Activated naive CD8-positive, alpha-beta T cell treated with anti-CD3 and anti-CD28 coated beads, Interleukin-2, amount 10 ng/mL, durations not matched to agents 7 days and 5 days (primary cell): Measurements from ENCODE around the gene IL10RA. TPM values are rescaled to one million over a fixed set of nuclear protein-coding genes. Genes with fewer than 3 reads are reported as not detected.

Experiments used
- ATAC-seq: fragments of 150-1000 bp; cut with Tn5 transposase; one replicate; pipeline ENCODE4 v1.10.0; 2021; ENCODE audit warnings: low read depth, moderate library complexity
- POLR2A ChIA-PET: fragments of 350-600 bp; sonication (Branson Sonifier 250); formaldehyde crosslinking; loops from one replicate; lab custom pipeline; 2021; ENCODE audit warnings: antibody characterized with exemption; lab: Charles Lee
- DNase-seq: peaks from one replicate; pipeline ENCODE4 v3.0.0; 2021
- H3K27ac Mint-ChIP-seq: one replicate; pipeline ENCODE4 v1.8.0; 2022; ENCODE audit warnings: mild to moderate bottlenecking, mixed read lengths
- H3K27me3 Mint-ChIP-seq: one replicate; pipeline ENCODE4 v1.8.0; 2022; ENCODE audit warnings: mild to moderate bottlenecking, moderate library complexity, mixed read lengths
- H3K36me3 Mint-ChIP-seq: one replicate; pipeline ENCODE4 v1.8.0; 2021; ENCODE audit warnings: mild to moderate bottlenecking, mixed read lengths
- H3K4me1 Mint-ChIP-seq: one replicate; pipeline ENCODE4 v1.8.0; 2021; ENCODE audit warnings: mixed read lengths
- H3K4me3 Mint-ChIP-seq: one replicate; pipeline ENCODE4 v1.8.0; 2022; ENCODE audit warnings: mild to moderate bottlenecking, moderate library complexity, mixed read lengths
- H3K9me3 Mint-ChIP-seq: one replicate; pipeline ENCODE4 v1.8.0; 2021; ENCODE audit warnings: mixed read lengths
- total RNA-seq, 2 experiments: library from RNA; stranded (reverse); gene quantifications; one replicate each; pipeline ENCODE4 v1.2.3, GENCODE V29; 2021

The IL10RA gene
- total RNA-seq, 2 experiments from 2014 or later, result 304 TPM

DNA sequence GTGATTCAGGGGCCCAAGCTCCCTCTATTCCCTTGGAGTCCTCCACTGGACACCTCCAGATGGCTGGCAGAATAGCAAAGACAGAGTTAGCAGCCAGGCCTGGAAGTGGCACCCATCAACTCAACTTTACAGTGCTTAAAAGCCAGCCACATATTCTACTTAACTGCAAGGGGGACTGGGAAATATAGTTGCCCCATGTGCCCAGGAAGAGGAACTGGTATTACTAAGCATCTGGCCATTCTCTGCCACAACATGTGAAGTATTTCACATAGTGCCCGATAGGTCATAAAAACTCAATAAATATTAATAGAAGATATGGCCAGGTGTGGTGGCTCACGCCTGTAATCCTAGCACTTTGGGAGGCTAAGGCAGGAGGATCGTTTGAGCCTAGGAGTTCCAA is 5.5 kb upstream of the IL10RA start:
- POLR2A ChIA-PET, result interaction anchor here (0.8 to 32.4 kb wide), 5 partner anchors 12 to 30 kb away, joined by 3 to 608 read pairs (median 5); no protein-coding TSS in a partner anchor
- peak overlapping the region; percentile 60 for H3K27ac Mint-ChIP-seq
- no peaks in the 10 kb centered on the region for H3K27me3 Mint-ChIP-seq
- peaks cover 54% of the 10 kb centered on the region for H3K36me3 Mint-ChIP-seq
- H3K9me3 Mint-ChIP-seq, result peaks cover 2% of the 10 kb centered on the region
- ATAC-seq, result no peak
- no peak for DNase-seq
- H3K4me1 Mint-ChIP-seq, result peaks cover 65% of the 10 kb centered on the region
- no peak overlapping the region for H3K4me3 Mint-ChIP-seq

- Mint-ChIP-seq H3K27ac (no peak overlapping the region), H3K36me3 (peaks cover 50% of the 10 kb centered on the region)
These were observed 3.1 kb upstream of the IL10RA start for GRCh38 chr11:117983163-117983475.

DNA sequence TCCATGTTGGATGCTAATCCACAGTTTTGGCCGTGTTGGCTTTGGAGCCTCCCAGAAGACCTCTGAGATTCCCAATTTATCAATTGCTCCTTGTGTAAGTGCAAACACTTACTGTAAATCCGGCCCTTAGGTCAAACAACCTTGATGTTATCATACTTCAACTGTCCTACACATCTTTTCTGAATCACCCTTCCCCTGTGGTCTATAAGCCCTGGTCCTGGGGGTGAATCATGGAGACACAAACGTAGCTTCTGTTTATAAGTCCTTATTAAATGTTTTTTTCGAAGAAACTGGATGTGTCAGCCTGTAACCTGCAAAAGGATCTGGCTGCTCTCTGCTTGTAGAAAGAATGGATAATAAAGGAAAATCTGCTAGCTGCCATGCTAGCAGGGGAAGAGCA is 1.7 kb upstream of the IL10RA start:
- H3K4me1 Mint-ChIP-seq, result peaks cover 53% of the 10 kb centered on the region
- H3K4me3 Mint-ChIP-seq, result peak overlapping the region; percentile 87
- H3K9me3 Mint-ChIP-seq, result no peaks in the 10 kb centered on the region
- no peak for ATAC-seq
- peaks cover 61% of the 10 kb centered on the region for H3K36me3 Mint-ChIP-seq
- POLR2A ChIA-PET, result interaction anchor here (0.6 to 32.4 kb wide), 5 partner anchors 8 to 959 kb away, joined by 6 to 608 read pairs (median 90); no protein-coding TSS in a partner anchor
- H3K27me3 Mint-ChIP-seq, result no peaks in the 10 kb centered on the region
- peak overlapping the region; percentile 4 for H3K27ac Mint-ChIP-seq
- DNase-seq, result no peak

More at GRCh38 chr11:117983163-117983475, 3.1 kb upstream of the IL10RA start:
- H3K4me1 Mint-ChIP-seq, result peaks cover 48% of the 10 kb centered on the region
- no peaks in the 10 kb centered on the region for H3K9me3 Mint-ChIP-seq
- H3K4me3 Mint-ChIP-seq, result no peak overlapping the region
- ATAC-seq, result no peak
- POLR2A ChIA-PET, result interaction anchor here (0.5 to 32.4 kb wide), 4 partner anchors 11 to 32 kb away, joined by 3 to 608 read pairs (median 7); no protein-coding TSS in a partner anchor
- DNase-seq, result no peak
- H3K27me3 Mint-ChIP-seq, result no peaks in the 10 kb centered on the region

DNA sequence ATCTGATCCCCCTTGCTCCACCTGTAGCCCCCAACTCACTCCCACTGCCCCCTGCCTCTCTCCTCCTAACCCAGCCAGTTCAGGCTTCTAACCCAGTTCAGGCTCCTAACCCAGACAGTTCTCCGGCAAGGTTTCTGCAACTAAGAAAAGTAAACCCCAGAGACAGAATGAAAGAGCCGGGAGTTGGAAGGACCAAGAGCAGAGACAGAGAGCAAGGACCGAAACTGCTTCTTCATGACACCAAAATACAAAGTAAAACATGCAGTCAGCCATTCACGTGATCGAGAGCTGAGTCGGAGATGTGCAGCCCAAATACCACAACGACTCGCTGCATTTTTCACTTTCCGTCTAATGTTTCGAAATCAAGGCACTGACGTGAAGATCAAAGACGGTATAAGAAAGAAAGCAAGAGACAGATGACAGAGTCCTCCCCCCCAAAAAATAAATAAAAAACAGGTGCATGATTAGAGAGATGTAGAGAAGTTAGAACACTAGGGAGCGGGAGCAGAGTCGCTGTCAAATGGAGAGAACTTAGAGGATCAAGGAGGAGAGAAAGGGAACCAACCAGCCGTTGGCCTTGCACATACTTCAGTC is 884 bp downstream of the IL10RA start:
- Mint-ChIP-seq H3K4me1 (peaks cover 61% of the 10 kb centered on the region), H3K36me3 (peaks cover 75% of the 10 kb centered on the region), H3K27ac (peak overlapping the region; percentile 83), H3K9me3 (no peaks in the 10 kb centered on the region), H3K27me3 (no peaks in the 10 kb centered on the region), H3K4me3 (peak overlapping the region; percentile 87)
- peak; percentile 29 for ATAC-seq
- DNase-seq, result peak; percentile 38
- POLR2A ChIA-PET, result interaction anchor here (1.1 to 32.4 kb wide), 12 partner anchors 11 to 170 kb away, joined by 3 to 608 read pairs (median 15); partner anchors contain the start of gene FXYD2

DNA sequence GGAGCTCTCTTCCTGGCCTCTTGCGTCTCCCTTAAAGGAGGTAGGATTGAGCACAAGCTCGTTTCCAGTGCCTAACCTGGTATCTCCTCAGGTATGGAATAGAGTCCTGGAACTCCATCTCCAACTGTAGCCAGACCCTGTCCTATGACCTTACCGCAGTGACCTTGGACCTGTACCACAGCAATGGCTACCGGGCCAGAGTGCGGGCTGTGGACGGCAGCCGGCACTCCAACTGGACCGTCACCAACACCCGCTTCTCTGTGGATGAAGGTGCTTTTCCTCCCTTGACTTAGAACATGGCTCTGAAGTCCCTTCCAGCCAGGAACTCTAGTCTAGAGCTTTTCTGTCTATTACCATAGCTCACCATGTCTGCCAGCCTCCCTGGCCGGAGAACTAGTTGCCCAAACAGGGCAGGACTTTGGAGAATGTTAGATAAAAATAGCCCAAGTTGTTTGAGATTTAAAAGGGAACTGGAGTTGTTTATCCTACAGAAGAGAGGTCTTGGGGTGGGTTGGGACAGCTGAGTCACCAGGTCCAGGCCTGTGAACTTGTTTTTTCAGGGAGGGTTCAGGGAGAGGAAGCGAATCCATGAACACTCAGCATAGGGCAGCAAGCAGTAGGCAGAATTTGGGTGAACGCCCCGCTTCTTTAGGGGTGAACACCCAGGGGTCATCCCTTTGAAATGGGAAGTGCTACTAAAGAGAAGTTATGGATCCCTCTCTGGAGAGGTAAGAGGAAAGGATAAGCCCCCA is 3.3 kb downstream of the IL10RA start:
- H3K4me3 Mint-ChIP-seq, result peak overlapping the region; percentile 87
- DNase-seq, result no peak
- ATAC-seq, result no peak
- H3K36me3 Mint-ChIP-seq, result peaks cover 85% of the 10 kb centered on the region
- no peaks in the 10 kb centered on the region for H3K9me3 Mint-ChIP-seq
- H3K27ac Mint-ChIP-seq, result peak overlapping the region; percentile 74
- POLR2A ChIA-PET, result interaction anchor here (1.1 to 32.4 kb wide), 6 partner anchors 12 to 63 kb away, joined by 3 to 608 read pairs (median 77); no protein-coding TSS in a partner anchor
- H3K27me3 Mint-ChIP-seq, result no peaks in the 10 kb centered on the region
- H3K4me1 Mint-ChIP-seq, result peaks cover 70% of the 10 kb centered on the region

DNA sequence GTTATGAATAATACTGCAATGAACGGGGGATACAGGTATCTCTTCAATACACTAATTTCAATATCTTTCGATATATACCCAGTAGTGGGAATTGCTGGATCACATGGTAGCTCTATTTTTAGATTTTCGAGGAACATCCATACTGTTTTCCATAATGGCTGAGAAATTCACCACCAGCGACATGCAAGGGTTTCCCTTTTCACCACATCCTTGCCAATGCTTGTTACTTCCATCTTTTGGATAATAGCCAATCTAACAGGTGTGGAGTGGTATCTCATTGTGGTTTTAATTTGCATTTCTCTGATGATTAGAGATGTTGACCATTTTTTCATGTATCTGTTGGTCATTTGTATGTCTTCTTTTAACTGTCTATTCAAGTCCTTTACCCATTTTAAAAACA is 5.9 kb downstream of the IL10RA start:
- H3K36me3 Mint-ChIP-seq, result peaks cover 90% of the 10 kb centered on the region
- POLR2A ChIA-PET, result interaction anchor here (1.0 to 32.4 kb wide), 4 partner anchors 10 to 59 kb away, joined by 3 to 608 read pairs (median 44); no protein-coding TSS in a partner anchor
- ATAC-seq, result no peak
- peak overlapping the region; percentile 75 for H3K27ac Mint-ChIP-seq
- no peaks in the 10 kb centered on the region for H3K27me3 Mint-ChIP-seq
- H3K9me3 Mint-ChIP-seq, result no peaks in the 10 kb centered on the region
- peak overlapping the region; percentile 82 for H3K4me3 Mint-ChIP-seq
- H3K4me1 Mint-ChIP-seq, result peaks cover 82% of the 10 kb centered on the region
- no peak for DNase-seq

DNA sequence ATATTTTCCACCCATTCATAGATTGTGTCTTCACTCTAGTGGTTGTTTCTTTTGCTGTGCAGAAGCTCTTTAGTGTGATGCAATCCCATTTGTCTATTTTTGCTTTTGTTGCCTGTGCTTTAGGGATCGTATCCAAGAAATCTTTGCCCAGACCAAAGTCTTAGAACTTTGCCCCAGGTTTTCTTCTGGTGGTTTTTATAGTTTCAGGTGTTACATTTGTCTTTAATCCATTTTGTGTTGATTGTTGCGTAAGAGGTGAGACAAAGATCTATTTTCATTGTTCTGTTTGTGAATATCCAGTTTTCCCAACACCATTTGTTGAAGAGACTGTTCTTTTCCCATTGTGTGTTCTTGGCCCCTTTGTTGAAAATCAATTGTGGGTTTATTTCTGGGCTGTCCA is 6.4 kb downstream of the IL10RA start:
- Mint-ChIP-seq H3K36me3 (peaks cover 90% of the 10 kb centered on the region), H3K9me3 (no peaks in the 10 kb centered on the region), H3K4me1 (peaks cover 86% of the 10 kb centered on the region), H3K4me3 (peak overlapping the region; percentile 82), H3K27me3 (no peaks in the 10 kb centered on the region), H3K27ac (peak overlapping the region; percentile 75)
- POLR2A ChIA-PET, result interaction anchor here (1.4 to 32.4 kb wide), 3 partner anchors 9 to 42 kb away, joined by 5 to 608 read pairs (median 25); no protein-coding TSS in a partner anchor
- ATAC-seq (no peak), DNase-seq (no peak)

DNA sequence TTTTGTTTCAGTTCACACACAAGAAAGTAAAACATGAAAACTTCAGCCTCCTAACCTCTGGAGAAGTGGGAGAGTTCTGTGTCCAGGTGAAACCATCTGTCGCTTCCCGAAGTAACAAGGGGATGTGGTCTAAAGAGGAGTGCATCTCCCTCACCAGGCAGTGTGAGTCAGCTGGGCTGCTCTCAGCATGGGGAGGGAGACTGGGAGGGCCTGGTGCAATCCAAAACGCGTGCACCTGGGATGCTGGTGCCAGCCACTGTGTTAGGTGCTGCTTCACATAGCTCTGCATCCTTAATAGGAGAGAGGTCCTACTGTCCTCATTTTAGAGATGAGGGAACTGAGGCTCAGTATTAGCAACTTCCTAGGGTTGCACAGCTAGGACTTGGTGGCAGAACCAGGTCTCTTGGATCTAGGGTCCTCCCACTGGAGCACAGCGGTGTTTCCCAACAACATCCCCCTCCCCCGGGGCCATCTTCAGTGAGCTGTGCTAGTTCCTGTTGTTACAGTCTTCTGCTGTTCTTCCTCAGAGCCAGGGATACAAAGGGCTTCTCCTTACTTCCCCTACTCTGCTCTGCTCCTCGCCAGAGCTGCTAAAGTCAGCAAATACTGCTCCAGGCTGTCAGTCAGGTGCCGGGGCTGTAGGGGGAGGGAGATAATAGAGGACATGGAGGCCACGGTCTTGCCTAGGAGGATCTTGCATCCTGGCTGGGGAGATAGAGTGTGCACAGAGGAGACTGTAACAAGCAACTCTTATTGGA is 8.0 kb downstream of the IL10RA start:
- H3K4me1 Mint-ChIP-seq, result peaks cover 83% of the 10 kb centered on the region
- peaks cover 83% of the 10 kb centered on the region for H3K36me3 Mint-ChIP-seq
- peak overlapping the region; percentile 59 for H3K27ac Mint-ChIP-seq
- H3K4me3 Mint-ChIP-seq, result peak overlapping the region; percentile 56
- no peaks in the 10 kb centered on the region for H3K9me3 Mint-ChIP-seq
- H3K27me3 Mint-ChIP-seq, result no peaks in the 10 kb centered on the region
- DNase-seq, result no peak
- POLR2A ChIA-PET, result interaction anchor here (1.2 to 32.4 kb wide), 8 partner anchors 8 to 170 kb away, joined by 4 to 608 read pairs (median 8); partner anchors contain the start of genes FXYD2 and IL10RA
- no peak for ATAC-seq

DNA sequence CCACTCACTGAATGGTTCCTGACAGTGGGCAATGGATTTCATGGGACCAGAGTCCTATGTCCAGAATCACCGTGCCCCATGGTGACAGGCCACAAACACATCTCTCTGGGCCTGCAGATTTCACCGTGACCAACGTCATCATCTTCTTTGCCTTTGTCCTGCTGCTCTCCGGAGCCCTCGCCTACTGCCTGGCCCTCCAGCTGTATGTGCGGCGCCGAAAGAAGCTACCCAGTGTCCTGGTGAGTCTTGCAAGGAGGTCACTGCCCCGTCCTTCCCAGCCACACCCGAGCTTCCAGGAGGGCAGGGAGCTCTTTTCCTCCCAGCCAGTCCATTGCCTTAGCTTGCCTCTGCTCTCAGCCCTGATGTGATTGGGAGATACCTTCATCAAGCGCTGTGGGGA is 9.3 kb downstream of the IL10RA start:
- peaks cover 78% of the 10 kb centered on the region for H3K36me3 Mint-ChIP-seq
- no peak overlapping the region for H3K4me3 Mint-ChIP-seq
- H3K9me3 Mint-ChIP-seq, result no peaks in the 10 kb centered on the region
- peak overlapping the region; percentile 41 for H3K27ac Mint-ChIP-seq
- H3K4me1 Mint-ChIP-seq, result peaks cover 82% of the 10 kb centered on the region
- no peaks in the 10 kb centered on the region for H3K27me3 Mint-ChIP-seq
- ATAC-seq, result no peak
- DNase-seq, result no peak
- POLR2A ChIA-PET, result interaction anchor here (0.9 to 32.4 kb wide), 9 partner anchors 8 to 172 kb away, joined by 3 to 608 read pairs (median 9); partner anchors contain the start of genes FXYD2 and IL10RA

- Mint-ChIP-seq H3K9me3 (no peaks in the 10 kb centered on the region), H3K27me3 (no peaks in the 10 kb centered on the region), H3K36me3 (peaks cover 75% of the 10 kb centered on the region), H3K27ac (peak overlapping the region; percentile 33), H3K4me3 (no peak overlapping the region), H3K4me1 (peaks cover 78% of the 10 kb centered on the region)
- POLR2A ChIA-PET, result interaction anchor here (0.9 to 32.4 kb wide), 10 partner anchors 9 to 173 kb away, joined by 3 to 608 read pairs (median 8); partner anchors contain the start of gene IL10RA
- ATAC-seq, result no peak
- no peak for DNase-seq
These were observed 9.9 kb downstream of the IL10RA start for GRCh38 chr11:117996058-117996457.

DNA sequence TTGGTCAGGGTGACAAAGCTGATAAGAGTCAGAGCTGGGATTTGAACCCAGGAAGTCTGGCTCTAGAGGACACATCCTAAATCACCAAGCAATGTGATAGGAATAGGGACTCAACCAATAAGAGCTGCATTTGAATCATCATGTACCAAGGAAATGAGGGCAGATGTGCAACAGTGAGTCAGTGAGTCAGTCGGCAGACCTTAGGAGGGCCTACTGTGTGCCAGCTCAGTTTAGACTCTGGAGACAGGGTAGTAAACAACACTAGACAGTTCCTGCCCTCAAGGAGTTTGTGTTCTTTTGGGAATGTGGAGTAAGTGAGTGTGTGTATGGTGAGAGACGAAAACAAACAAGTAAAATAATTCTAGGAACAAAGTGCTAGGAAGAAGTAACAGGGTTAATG is 11.2 kb downstream of the IL10RA start:
- DNase-seq, result no peak
- Mint-ChIP-seq H3K36me3 (peaks cover 66% of the 10 kb centered on the region), H3K4me1 (peaks cover 80% of the 10 kb centered on the region), H3K4me3 (no peak overlapping the region), H3K27me3 (no peaks in the 10 kb centered on the region), H3K9me3 (no peaks in the 10 kb centered on the region), H3K27ac (peak overlapping the region; percentile 96)
- ATAC-seq, result no peak
- POLR2A ChIA-PET, result interaction anchor here (0.7 to 32.4 kb wide), 9 partner anchors 10 to 174 kb away, joined by 3 to 608 read pairs (median 7); partner anchors contain the start of gene IL10RA

- no peak overlapping the region for H3K4me3 Mint-ChIP-seq
- H3K36me3 Mint-ChIP-seq, result peaks cover 60% of the 10 kb centered on the region
- no peaks in the 10 kb centered on the region for H3K9me3 Mint-ChIP-seq
- peak overlapping the region; percentile 96 for H3K27ac Mint-ChIP-seq
- no peaks in the 10 kb centered on the region for H3K27me3 Mint-ChIP-seq
- peaks cover 80% of the 10 kb centered on the region for H3K4me1 Mint-ChIP-seq
- DNase-seq (no peak), ATAC-seq (no peak)
- POLR2A ChIA-PET, result interaction anchor here (2.6 to 32.4 kb wide), 5 partner anchors 9 to 54 kb away, joined by 22 to 608 read pairs (median 128); partner anchors contain the start of gene IL10RA
These were observed 11.8 kb downstream of the IL10RA start for GRCh38 chr11:117997823-117998579.
